HepG2 (cell line): ENCODE data around the gene CAPN11. TPM values are rescaled to one million over a fixed set of nuclear protein-coding genes. Genes with fewer than 3 reads are reported as not detected.

Source experiments
- ARID2 ChIP-seq: sonication (generic); formaldehyde crosslinking; IDR thresholded peaks from 2 replicates; pipeline ENCODE4 v1.8.1; 2022; ENCODE audit warnings: mild to moderate bottlenecking, missing genetic modification reagents, borderline replicate concordance
- BRF2 ChIP-seq: sonication (generic); formaldehyde crosslinking; IDR thresholded peaks from 2 replicates; pipeline ENCODE4 v1.8.1; 2022; ENCODE audit warnings: mild to moderate bottlenecking, missing genetic modification reagents
- CERS6 ChIP-seq: sonication (generic); formaldehyde crosslinking; IDR thresholded peaks from 2 replicates; pipeline ENCODE4 v1.5.0; 2020; ENCODE audit warnings: missing genetic modification reagents
- ETV5 ChIP-seq: IDR thresholded peaks from 2 replicates; pipeline ENCODE4 v1.6.1; 2018; ENCODE audit warnings: missing biosample characterization, missing genetic modification reagents, inconsistent platforms, borderline replicate concordance
- FOXA3 ChIP-seq: IDR thresholded peaks from 2 replicates; pipeline ENCODE4 v1.6.1; 2016; ENCODE audit warnings: missing genetic modification reagents, missing compliant biosample characterization
- IRF1 ChIP-seq: sonication (generic); formaldehyde crosslinking; IDR thresholded peaks from 2 replicates; pipeline ENCODE4 v1.4.0; 2020; ENCODE audit warnings: low read depth, mild to moderate bottlenecking, missing genetic modification reagents
- JARID2 ChIP-seq: sonication (generic); formaldehyde crosslinking; IDR thresholded peaks from 2 replicates; pipeline ENCODE4 v1.8.1; 2023; ENCODE audit warnings: missing genetic modification reagents, inconsistent platforms; ENCODE audit not compliant: insufficient replicate concordance
- MTF2 ChIP-seq: sonication (generic); formaldehyde crosslinking; IDR thresholded peaks from 2 replicates; pipeline ENCODE4 v1.5.0; 2020; ENCODE audit warnings: missing genetic modification reagents, borderline replicate concordance
- NRL ChIP-seq: sonication (generic); formaldehyde crosslinking; IDR thresholded peaks from 2 replicates; pipeline ENCODE4 v1.5.0; 2020; ENCODE audit warnings: missing genetic modification reagents, mild to moderate bottlenecking, moderate library complexity, borderline replicate concordance
- POGK ChIP-seq: sonication (generic); formaldehyde crosslinking; conservative IDR thresholded peaks from 2 replicates; pipeline ENCODE4 v1.8.0; 2022; ENCODE audit warnings: mild to moderate bottlenecking, moderate library complexity, missing genetic modification reagents
- SMYD3 ChIP-seq: sonication (generic); formaldehyde crosslinking; IDR thresholded peaks from 2 replicates; pipeline ENCODE4 v1.8.1; 2023; ENCODE audit warnings: mild to moderate bottlenecking, missing genetic modification reagents
- SP5 ChIP-seq: IDR thresholded peaks from 2 replicates; pipeline ENCODE4 v1.6.1; 2016; ENCODE audit warnings: low read depth, borderline replicate concordance
- SPEN ChIP-seq: sonication (generic); formaldehyde crosslinking; IDR thresholded peaks from 2 replicates; pipeline ENCODE4 v1.5.1; 2020; ENCODE audit warnings: low read depth, mild to moderate bottlenecking, missing genetic modification reagents
- SRY ChIP-seq: sonication (generic); formaldehyde crosslinking; IDR thresholded peaks from 2 replicates; pipeline ENCODE4 v1.8.0; 2022; ENCODE audit warnings: mild to moderate bottlenecking, missing genetic modification reagents
- TCF7 ChIP-seq: sonication (generic); IDR thresholded peaks from 2 replicates; pipeline ENCODE4 v1.6.1; 2016; ENCODE audit warnings: antibody characterized with exemption, low read depth
- TOPORS ChIP-seq: sonication (generic); formaldehyde crosslinking; IDR thresholded peaks from 2 replicates; pipeline ENCODE4 v1.8.0; 2023; ENCODE audit warnings: mild to moderate bottlenecking, missing genetic modification reagents
- ZBTB7B ChIP-seq: sonication (generic); formaldehyde crosslinking; IDR thresholded peaks from 2 replicates; pipeline ENCODE4 v1.4.0; 2020; ENCODE audit warnings: missing genetic modification reagents
- ZC3H13 ChIP-seq: sonication (generic); formaldehyde crosslinking; IDR thresholded peaks from 2 replicates; pipeline ENCODE4 v1.8.1; 2023; ENCODE audit warnings: mild to moderate bottlenecking, missing genetic modification reagents, moderate library complexity
- ZMYM3 ChIP-seq: sonication (generic); formaldehyde crosslinking; IDR thresholded peaks from 2 replicates; pipeline ENCODE4 v1.5.1; 2020; ENCODE audit warnings: mild to moderate bottlenecking, missing genetic modification reagents
- ZMYM4 ChIP-seq: sonication (generic); formaldehyde crosslinking; IDR thresholded peaks from 2 replicates; pipeline ENCODE4 v1.8.1; 2023; ENCODE audit warnings: mild to moderate bottlenecking, missing genetic modification reagents
- ZNF367 ChIP-seq: sonication (generic); formaldehyde crosslinking; IDR thresholded peaks from 2 replicates; pipeline ENCODE4 v1.4.0; 2020; ENCODE audit warnings: missing genetic modification reagents, borderline replicate concordance
- ZNF546 ChIP-seq: sonication (generic); formaldehyde crosslinking; conservative IDR thresholded peaks from 2 replicates; pipeline ENCODE4 v1.8.1; 2023; ENCODE audit warnings: mild to moderate bottlenecking, missing genetic modification reagents
- ZNF710 ChIP-seq: sonication (generic); formaldehyde crosslinking; IDR thresholded peaks from 2 replicates; pipeline ENCODE4 v1.5.0; 2020; ENCODE audit warnings: mild to moderate bottlenecking, missing genetic modification reagents, borderline replicate concordance
- polyA plus RNA-seq, 8 experiments: library from polyadenylated mRNA; depleted of rRNA in 3 of 8; stranded (reverse) in 7 of 8; unstranded in 1 of 8; fragments of >200 nt; fragmentation: Illumina TruSeq in 4 of 8; extraction: Trizol in 4 of 8; gene quantifications; 2 replicates each; pipeline versions ENCODE4 v1.2.1 to v1.2.3, GENCODE V29; 2011 to 2016; ENCODE audit warnings: low read depth in 4 of 8, missing spikeins in 1 of 8, mixed read lengths in 1 of 8; ENCODE audit not compliant: insufficient read depth in 1 of 8
- total RNA-seq, 5 experiments: library from RNA; depleted of rRNA; stranded (reverse); fragments of >200 nt; fragmentation: Illumina TruSeq; extraction: Trizol; gene quantifications; 2 replicates each; pipeline ENCODE4 v1.2.3, GENCODE V29; 2016; ENCODE audit warnings: low read depth in 1 of 5

Gene CAPN11
- total and polyA plus RNA-seq, 2 of the 13 experiments (the other 11 are each of a cell fraction or from before 2014, with no cell fraction given), result 0.07 to 0.11 TPM

- peak; percentile 52; the same call in 1 of the 2 replicates for TF ChIP-seq POGK (CRISPR knock-in tag)
- no peak for TF ChIP-seq IRF1 (CRISPR knock-in tag)
- TF ChIP-seq CERS6 (CRISPR knock-in tag), result no peak
- TF ChIP-seq SRY (CRISPR knock-in tag), result 0 out of 2 replicates have a peak, but pooled peaks have one; percentile 47
- TF ChIP-seq ARID2 (CRISPR knock-in tag), result 0 out of 2 replicates have a peak, but pooled peaks have one; percentile 46
- peak; percentile 43 for TF ChIP-seq FOXA3 (CRISPR knock-in tag)
- peak; percentile 23; the same call in 1 of the 2 replicates for TF ChIP-seq ETV5
- TF ChIP-seq ZNF546, result no peak
- TF ChIP-seq BRF2 (CRISPR knock-in tag), result 0 out of 2 replicates have a peak, but pooled peaks have one; percentile 76
- TF ChIP-seq MTF2 (CRISPR knock-in tag), result no peak
- TF ChIP-seq ZMYM3, result peak; percentile 78
- no peak for TF ChIP-seq SMYD3 (CRISPR knock-in tag)
- no peak for TF ChIP-seq SP5 (CRISPR knock-in tag)
- peak; percentile 49; the same call in 1 of the 2 replicates for TF ChIP-seq ZBTB7B (CRISPR knock-in tag)
- TF ChIP-seq ZMYM4, result peak; percentile 54; the same call in 1 of the 2 replicates
- peak; percentile 35 for TF ChIP-seq JARID2 (CRISPR knock-in tag)
- TF ChIP-seq SPEN (CRISPR knock-in tag), result peak; percentile 84
- TF ChIP-seq ZNF710 (CRISPR knock-in tag), result 0 out of 2 replicates have a peak, but pooled peaks have one; percentile 53
- TF ChIP-seq TOPORS, result peak; percentile 63; the same call in 1 of the 2 replicates
- TF ChIP-seq ZC3H13 (CRISPR knock-in tag), result 0 out of 2 replicates have a peak, but pooled peaks have one; percentile 13
- no peak; the same call in 1 of the 2 replicates for TF ChIP-seq NRL (CRISPR knock-in tag)
- TF ChIP-seq TCF7, result no peak
- TF ChIP-seq ZNF367 (CRISPR knock-in tag), result no peak
Measured at GRCh38 chr6:44151348-44152108, 7.1 kb upstream of the CAPN11 start (continued).
